ENCODE results near the gene APEH. TPM values are rescaled to one million over a fixed set of nuclear protein-coding genes. Genes with fewer than 3 reads are reported as not detected.

APEH gene
- polyA plus RNA-seq, 3 donors, result 66.1 to 105 (median 92.6) TPM

GRCh38 chr3:49647741-49648140, 26.4 kb upstream of the APEH start:
- Histone ChIP-seq H3K4me3 (replicated peaks in 1 of 3; ENCODE audit: low read depth in 2 of 3, low read length in 3 of 3) (no peak overlapping the region), H3K36me3 (replicated peaks in 1 of 2; ENCODE audit: control insufficient read depth in 1 of 2, insufficient read depth in 2 of 2, low read length in 2 of 2) (no peaks in the 10 kb centered on the region), H3K27me3 (ENCODE audit: control insufficient read depth in 2 of 2, insufficient read depth in 2 of 2, low read length in 2 of 2) (no peaks in the 10 kb centered on the region), H3K79me2 (ENCODE audit: insufficient read depth, low read length) (no peaks in the 10 kb centered on the region), H4K20me1 (ENCODE audit: insufficient read depth, low read length) (no peaks in the 10 kb centered on the region), H3K4me2 (replicated peaks; ENCODE audit: extremely low read depth, low read length, poor library complexity, severe bottlenecking) (no peak overlapping the region), H3K4me1 (ENCODE audit: control insufficient read depth in 1 of 2, insufficient read depth in 2 of 2, low read length in 2 of 2) (no peaks in the 10 kb centered on the region), H2AFZ (ENCODE audit: insufficient read depth, low read depth, low read length, poor library complexity, severe bottlenecking) (no peak overlapping the region), H3K27ac (ENCODE audit: low read depth in 1 of 2, low read length in 2 of 2) (no peak overlapping the region), H3K9ac (ENCODE audit: insufficient read depth, low read length, poor library complexity, severe bottlenecking) (no peak overlapping the region), H3K9me3 (replicated peaks in 1 of 2; ENCODE audit: control insufficient read depth in 1 of 2, insufficient read depth in 1 of 2, low read length in 2 of 2) (no peaks in the 10 kb centered on the region)
- Mint-ChIP-seq H3K4me3 (no peak overlapping the region), H3K27ac (no peak overlapping the region), H3K9me3 (no peaks in the 10 kb centered on the region), H3K27me3 (ENCODE audit: low read depth in 3 of 3) (peaks cover 0 to 5% (median 0%) of the 10 kb centered on the region in 3 donors), H3K36me3 (no peaks in the 10 kb centered on the region), H3K4me1 (no peaks in the 10 kb centered on the region)
- DNase-seq, result no peak
- TF ChIP-seq CTCF (IDR thresholded peaks at IDR 0.05), result no peak
- 50% methylated on average over 2 of the region's 2 CpGs for WGBS (ENCODE audit: insufficient coverage)
- intact Hi-C loops (cut with micrococcal nuclease), result no loop called here

- H3K27me3 Mint-ChIP-seq (ENCODE audit: low read depth in 3 of 3), result peaks cover 0 to 5% (median 0%) of the 10 kb centered on the region in 3 donors
- no peak overlapping the region for H3K4me2 ChIP-seq (replicated peaks; ENCODE audit: extremely low read depth, low read length, poor library complexity, severe bottlenecking)
- H3K9me3 ChIP-seq (replicated peaks in 1 of 2; ENCODE audit: control insufficient read depth in 1 of 2, insufficient read depth in 1 of 2, low read length in 2 of 2), result no peaks in the 10 kb centered on the region
- DNase-seq, result no peak
- H3K9ac ChIP-seq (ENCODE audit: insufficient read depth, low read length, poor library complexity, severe bottlenecking), result no peak overlapping the region
- H3K79me2 ChIP-seq (ENCODE audit: insufficient read depth, low read length), result no peaks in the 10 kb centered on the region
- no peak overlapping the region for H2AFZ ChIP-seq (ENCODE audit: insufficient read depth, low read depth, low read length, poor library complexity, severe bottlenecking)
- H4K20me1 ChIP-seq (ENCODE audit: insufficient read depth, low read length), result no peaks in the 10 kb centered on the region
- H3K36me3 Mint-ChIP-seq, result no peaks in the 10 kb centered on the region
- H3K9me3 Mint-ChIP-seq, result no peaks in the 10 kb centered on the region
- no peaks in the 10 kb centered on the region for H3K36me3 ChIP-seq (replicated peaks in 1 of 2; ENCODE audit: control insufficient read depth in 1 of 2, insufficient read depth in 2 of 2, low read length in 2 of 2)
- no peak overlapping the region for H3K4me3 ChIP-seq (replicated peaks in 1 of 3; ENCODE audit: low read depth in 2 of 3, low read length in 3 of 3)
- 100% methylated on average over 2 of the region's 3 CpGs for WGBS (ENCODE audit: insufficient coverage)
- H3K4me1 Mint-ChIP-seq, result no peaks in the 10 kb centered on the region
- H3K27ac ChIP-seq (ENCODE audit: low read depth in 1 of 2, low read length in 2 of 2), result no peak overlapping the region
- H3K4me1 ChIP-seq (ENCODE audit: control insufficient read depth in 1 of 2, insufficient read depth in 2 of 2, low read length in 2 of 2), result no peaks in the 10 kb centered on the region
- H3K4me3 Mint-ChIP-seq, result no peak overlapping the region
- intact Hi-C loops (cut with micrococcal nuclease), result no loop called here
- no peaks in the 10 kb centered on the region for H3K27me3 ChIP-seq (ENCODE audit: control insufficient read depth in 2 of 2, insufficient read depth in 2 of 2, low read length in 2 of 2)
- no peak overlapping the region for H3K27ac Mint-ChIP-seq
- no peak for TF ChIP-seq CTCF (IDR thresholded peaks at IDR 0.05)
Observed at GRCh38 chr3:49648354-49649019, 25.7 kb upstream of the APEH start.

Measured in CD14-positive monocyte (primary cell).